Dedifferentiated amniotic fluid mesenchymal stem cell (primary cell): Measurements from ENCODE around the gene LAMC3.
"Not testable (repeated sequence)": the region's sequence is repeated elsewhere in the genome, so short reads cannot be mapped to it uniquely, and the experiment has no call there.

Experiments used
- DNase-seq: peaks from one replicate; pipeline ENCODE4 v3.0.0-alpha.2; 2016; ENCODE audit errors: extremely low spot score

LAMC3 gene

GRCh38 chr9:131097126-131097947 lies 88.4 kb downstream of the LAMC3 start:
- no peak for DNase-seq

- no peak for DNase-seq
Observed at GRCh38 chr9:131097948-131098278, 88.9 kb downstream of the LAMC3 start.

GRCh38 chr9:131098391-131099101 lies 89.6 kb downstream of the LAMC3 start:
- no peak for DNase-seq

- no peak for DNase-seq
Observed at GRCh38 chr9:131099102-131099606, 90.2 kb downstream of the LAMC3 start.

GRCh38 chr9:131099845-131100244 lies 90.9 kb downstream of the LAMC3 start:
- DNase-seq, result not testable (repeated sequence)

GRCh38 chr9:131100445-131100844 lies 91.5 kb downstream of the LAMC3 start:
- no peak for DNase-seq

GRCh38 chr9:131101207-131101964 lies 92.4 kb downstream of the LAMC3 start:
- DNase-seq, result no peak

- no peak for DNase-seq
Observed at GRCh38 chr9:131103024-131103423, 94.0 kb downstream of the LAMC3 start.

- DNase-seq, result no peak
Observed at GRCh38 chr9:131103535-131103934, 94.6 kb downstream of the LAMC3 start.

GRCh38 chr9:131104016-131104740 lies 95.2 kb downstream of the LAMC3 start:
- no peak for DNase-seq

GRCh38 chr9:131105952-131106351 lies 97.0 kb downstream of the LAMC3 start:
- no peak for DNase-seq

GRCh38 chr9:131107760-131108159 lies 98.8 kb downstream of the LAMC3 start:
- DNase-seq, result no peak

- DNase-seq, result no peak
Observed at GRCh38 chr9:131111186-131111853, 102.3 kb downstream of the LAMC3 start.

- DNase-seq, result no peak
Observed at GRCh38 chr9:131111854-131112311, 102.9 kb downstream of the LAMC3 start.

GRCh38 chr9:131112374-131113154 lies 103.6 kb downstream of the LAMC3 start:
- DNase-seq, result no peak

- no peak for DNase-seq
Observed at GRCh38 chr9:131113655-131114054, 104.7 kb downstream of the LAMC3 start.

- DNase-seq, result no peak
Observed at GRCh38 chr9:131114084-131114535, 105.1 kb downstream of the LAMC3 start.

GRCh38 chr9:131115360-131115742 lies 106.4 kb downstream of the LAMC3 start:
- not testable (repeated sequence) for DNase-seq

- DNase-seq, result no peak
Observed at GRCh38 chr9:131116281-131117120, 107.5 kb downstream of the LAMC3 start.
